Heart left ventricle (tissue), 13 donors: ENCODE results near the gene CNTNAP3B.
"Not testable (repeated sequence)": the region's sequence is repeated elsewhere in the genome, so short reads cannot be mapped to it uniquely, and the experiment has no call there.

Experiments used
- POLR2A ChIP-seq, 2 donors: fragments of 450-650 bp; IDR thresholded peaks; one replicate each; pipeline ENCODE4 v1.6.1; 2017; ENCODE audit warnings: antibody characterized with exemption in 2 of 2, mild to moderate bottlenecking in 2 of 2, moderate library complexity in 2 of 2
- TF ChIP-seq, protein P1 (sequence below), 12 donors: fragments of 200-600 bp; sonication (generic) in 4 of 12; IDR thresholded peaks; one replicate each; pipeline versions ENCODE4 v1.5.0 to v1.8.0; 2018 to 2022; ENCODE audit warnings: antibody characterized with exemption in 12 of 12, mild to moderate bottlenecking in 5 of 12
- donor health status: ischemic (EF 13 %, LVEDD 7.1; RV severe dilation, severe dysfunction).
- donor health status: DM: no; HTN: yes; CAD: no.
- donor health status: DM: no; HTN: no; CAD: no.
- donor health status: ischemic (EF 25% LVEDD 6.9; RV normal size, moderate dysfunction).
- donor health status: ischemic (EF 25% LVEDD 5.7; RV mildly dilated, moderate dysfunction).
- donor health status: ischemic (EF 35%, LVEDD 5.7; RV mildly dilated, moderate dysfunction).
- donor health status: nonischemic (EF 11% LVEDD 7.7; RV severe dilation, severe dysfunction).
- donor health status: DM: yes; HTN: yes; CAD: no.
- donor health status: PGD.
- donor health status: ischemic (EF 29% LVEDD 5.4; RV normal size, mild dysfunction).
- donor health status: nonischemic (EF 23%, LVEDD 6.1; RV moderate dilation, normal function).

- TF ChIP-seq POLR2A (IDR thresholded peaks at IDR 0.05) = not testable (repeated sequence)
- TF ChIP-seq, protein P1, sequence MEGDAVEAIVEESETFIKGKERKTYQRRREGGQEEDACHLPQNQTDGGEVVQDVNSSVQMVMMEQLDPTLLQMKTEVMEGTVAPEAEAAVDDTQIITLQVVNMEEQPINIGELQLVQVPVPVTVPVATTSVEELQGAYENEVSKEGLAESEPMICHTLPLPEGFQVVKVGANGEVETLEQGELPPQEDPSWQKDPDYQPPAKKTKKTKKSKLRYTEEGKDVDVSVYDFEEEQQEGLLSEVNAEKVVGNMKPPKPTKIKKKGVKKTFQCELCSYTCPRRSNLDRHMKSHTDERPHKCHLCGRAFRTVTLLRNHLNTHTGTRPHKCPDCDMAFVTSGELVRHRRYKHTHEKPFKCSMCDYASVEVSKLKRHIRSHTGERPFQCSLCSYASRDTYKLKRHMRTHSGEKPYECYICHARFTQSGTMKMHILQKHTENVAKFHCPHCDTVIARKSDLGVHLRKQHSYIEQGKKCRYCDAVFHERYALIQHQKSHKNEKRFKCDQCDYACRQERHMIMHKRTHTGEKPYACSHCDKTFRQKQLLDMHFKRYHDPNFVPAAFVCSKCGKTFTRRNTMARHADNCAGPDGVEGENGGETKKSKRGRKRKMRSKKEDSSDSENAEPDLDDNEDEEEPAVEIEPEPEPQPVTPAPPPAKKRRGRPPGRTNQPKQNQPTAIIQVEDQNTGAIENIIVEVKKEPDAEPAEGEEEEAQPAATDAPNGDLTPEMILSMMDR (IDR thresholded peaks at IDR 0.05) = not testable (repeated sequence)
Observed at GRCh38 chr9:42074868-42075267, 54.4 kb downstream of the CNTNAP3B start.
